Ishikawa (cell line): ENCODE measurements around the gene REP15.

Source experiments
- EP300 ChIP-seq: IDR thresholded peaks from 2 replicates; pipeline ENCODE4 v1.6.1; 2012; ENCODE audit warnings: borderline replicate concordance
- FOXM1 ChIP-seq: IDR thresholded peaks from 2 replicates; pipeline ENCODE4 v1.6.1; 2012; ENCODE audit warnings: low read depth, borderline replicate concordance
- TAF1 ChIP-seq: IDR thresholded peaks from 2 replicates; pipeline ENCODE4 v1.6.1; 2012; ENCODE audit warnings: low read depth, mild to moderate bottlenecking
- TCF12 ChIP-seq: IDR thresholded peaks from 2 replicates; pipeline ENCODE4 v1.6.1; 2012; ENCODE audit warnings: low read depth
- TF ChIP-seq, protein P1 (sequence below): IDR thresholded peaks from 2 replicates; pipeline ENCODE4 v1.6.1; 2012
- TF ChIP-seq, protein P2 (sequence below): IDR thresholded peaks from 2 replicates; pipeline ENCODE4 v1.6.1; 2012

DNA sequence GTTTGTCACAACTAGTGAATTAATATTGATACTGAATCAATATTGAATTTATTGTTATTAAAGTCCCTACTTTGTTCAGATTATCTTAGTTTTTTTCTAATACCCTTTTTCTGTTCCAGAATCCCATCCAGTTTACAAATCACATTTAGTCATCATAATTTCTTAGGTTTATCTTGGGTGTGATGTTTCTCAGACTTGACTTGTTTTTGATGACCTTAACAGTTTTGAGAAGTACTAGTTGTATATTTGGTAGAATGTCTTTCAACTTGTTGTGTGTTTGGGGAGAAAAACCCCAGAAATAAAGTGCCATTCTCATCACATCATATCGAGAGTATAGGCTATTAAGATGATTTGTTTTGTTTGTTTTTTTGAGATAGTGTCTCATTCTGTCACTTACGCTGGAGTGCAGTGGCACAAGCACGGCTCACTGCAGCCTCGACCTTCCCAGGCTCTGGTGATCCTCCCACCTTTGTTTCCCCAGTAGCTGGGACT is 33.9 kb downstream of the REP15 start:
- TF ChIP-seq TCF12 (no peak), FOXM1 (no peak), TAF1 (no peak), EP300 (no peak)
- TF ChIP-seq, protein P1, sequence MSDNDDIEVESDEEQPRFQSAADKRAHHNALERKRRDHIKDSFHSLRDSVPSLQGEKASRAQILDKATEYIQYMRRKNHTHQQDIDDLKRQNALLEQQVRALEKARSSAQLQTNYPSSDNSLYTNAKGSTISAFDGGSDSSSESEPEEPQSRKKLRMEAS = no peak
- TF ChIP-seq, protein P2, sequence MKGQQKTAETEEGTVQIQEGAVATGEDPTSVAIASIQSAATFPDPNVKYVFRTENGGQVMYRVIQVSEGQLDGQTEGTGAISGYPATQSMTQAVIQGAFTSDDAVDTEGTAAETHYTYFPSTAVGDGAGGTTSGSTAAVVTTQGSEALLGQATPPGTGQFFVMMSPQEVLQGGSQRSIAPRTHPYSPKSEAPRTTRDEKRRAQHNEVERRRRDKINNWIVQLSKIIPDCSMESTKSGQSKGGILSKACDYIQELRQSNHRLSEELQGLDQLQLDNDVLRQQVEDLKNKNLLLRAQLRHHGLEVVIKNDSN = no peak
